ENCODE results near the gene CNKSR3.
A peak's percentile ranks its signal among the peaks of the same experiment; 100 is the strongest.
"Not testable (repeated sequence)": the region's sequence is repeated elsewhere in the genome, so short reads cannot be mapped to it uniquely, and the experiment has no call there.

Gene CNKSR3

GRCh38 chr6:154510144-154510905 lies at the start of gene CNKSR3:
Gene CNKSR3, minus strand, starts transcription at chr6:154510685. Its CDS starts 571 bp downstream, at chr6:154510114.
- peak; percentile 69 to 87 (median 74) for DNase-seq

GRCh38 chr6:154558984-154559383 lies 48.5 kb upstream of the CNKSR3 start:
- no peak for DNase-seq

- DNase-seq, result no peak
These were observed 48.0 kb upstream of the CNKSR3 start for GRCh38 chr6:154558513-154558912.

GRCh38 chr6:154555073-154555677 lies 44.7 kb upstream of the CNKSR3 start:
- DNase-seq, result no peak

GRCh38 chr6:154554491-154554890 lies 44.0 kb upstream of the CNKSR3 start:
- DNase-seq, result no peak

GRCh38 chr6:154550779-154551178 lies 40.3 kb upstream of the CNKSR3 start:
- peak; percentile 19 to 29 (median 26) for DNase-seq

GRCh38 chr6:154549179-154549578 lies 38.7 kb upstream of the CNKSR3 start:
- DNase-seq, result no peak

GRCh38 chr6:154548130-154548830 lies 37.8 kb upstream of the CNKSR3 start:
- no peak for DNase-seq

- DNase-seq, result no peak
These were observed 33.1 kb upstream of the CNKSR3 start for GRCh38 chr6:154543628-154544027.

- DNase-seq, result no peak
These were observed 32.3 kb upstream of the CNKSR3 start for GRCh38 chr6:154542747-154543146.

- DNase-seq, result not testable (repeated sequence)
These were observed 31.4 kb upstream of the CNKSR3 start for GRCh38 chr6:154541837-154542236.

GRCh38 chr6:154539593-154540269 lies 29.2 kb upstream of the CNKSR3 start:
- no peak for DNase-seq

GRCh38 chr6:154538640-154539191 lies 28.2 kb upstream of the CNKSR3 start:
- no peak for DNase-seq

GRCh38 chr6:154537511-154538325 lies 27.2 kb upstream of the CNKSR3 start:
- no peak for DNase-seq

GRCh38 chr6:154536999-154537398 lies 26.5 kb upstream of the CNKSR3 start:
- DNase-seq, result no peak

GRCh38 chr6:154536255-154536654 lies 25.8 kb upstream of the CNKSR3 start:
- no peak for DNase-seq

GRCh38 chr6:154535851-154536250 lies 25.4 kb upstream of the CNKSR3 start:
- no peak for DNase-seq

GRCh38 chr6:154535147-154535546 lies 24.7 kb upstream of the CNKSR3 start:
- no peak for DNase-seq

- no peak for DNase-seq
These were observed 24.0 kb upstream of the CNKSR3 start for GRCh38 chr6:154534531-154534930.

- DNase-seq, result no peak
These were observed 21.9 kb upstream of the CNKSR3 start for GRCh38 chr6:154532426-154532825.

- no peak for DNase-seq
These were observed 19.5 kb upstream of the CNKSR3 start for GRCh38 chr6:154529957-154530356.

- DNase-seq, result no peak
These were observed 17.9 kb upstream of the CNKSR3 start for GRCh38 chr6:154528310-154528915.
